Uterus (tissue), 2 donors: ENCODE results near the gene SALL2.

ENCODE experiments used
- CTCF ChIP-seq, 4 experiments: fragments of 200-600 bp in 2 of 4; fragments of 450-650 bp in 2 of 4; sonication (generic) in 2 of 4; IDR thresholded peaks; one replicate each; pipeline ENCODE4 v1.5.1; 2016 to 2019; ENCODE audit warnings: antibody characterized with exemption in 4 of 4, mild to moderate bottlenecking in 2 of 4, moderate library complexity in 1 of 4
- POLR2A ChIP-seq, 2 donors: fragments of 450-650 bp; IDR thresholded peaks; one replicate each; pipeline ENCODE4 v1.6.1; 2016; ENCODE audit warnings: antibody characterized with exemption in 2 of 2, mild to moderate bottlenecking in 1 of 2, moderate library complexity in 1 of 2

DNA sequence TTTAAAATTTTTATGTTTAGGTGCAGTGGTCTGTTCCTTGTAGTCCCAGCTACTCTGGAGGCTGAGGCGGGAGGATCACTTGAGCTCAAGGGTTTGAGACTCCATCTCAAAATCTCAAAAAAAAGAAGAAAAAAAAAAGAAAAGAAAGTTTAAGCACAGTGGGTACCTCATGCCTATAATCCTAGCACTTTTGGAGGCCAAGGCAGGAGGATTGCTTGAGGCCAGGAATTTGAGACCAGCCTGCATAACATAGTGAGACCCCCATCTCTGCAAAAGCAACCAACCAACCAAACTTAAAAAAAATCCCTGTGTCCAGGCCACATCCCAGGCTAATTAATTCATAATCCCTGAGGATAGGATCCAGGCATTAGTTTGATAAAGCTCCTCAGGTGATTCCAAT is 3.4 kb upstream of the SALL2 start:
- TF ChIP-seq CTCF (IDR thresholded peaks at IDR 0.05) (no peak), POLR2A (IDR thresholded peaks at IDR 0.05) (no peak)
